HG03060 (cell line): ENCODE measurements around the gene PCDH7.

Experiments used
- ATAC-seq: cut with Tn5 transposase; IDR thresholded peaks from one replicate; pipeline ENCODE4 v1.9.1; 2021; ENCODE audit warnings: low read depth, moderate number of reproducible peaks; ENCODE audit not compliant: unreplicated experiment

Gene PCDH7, protein sequence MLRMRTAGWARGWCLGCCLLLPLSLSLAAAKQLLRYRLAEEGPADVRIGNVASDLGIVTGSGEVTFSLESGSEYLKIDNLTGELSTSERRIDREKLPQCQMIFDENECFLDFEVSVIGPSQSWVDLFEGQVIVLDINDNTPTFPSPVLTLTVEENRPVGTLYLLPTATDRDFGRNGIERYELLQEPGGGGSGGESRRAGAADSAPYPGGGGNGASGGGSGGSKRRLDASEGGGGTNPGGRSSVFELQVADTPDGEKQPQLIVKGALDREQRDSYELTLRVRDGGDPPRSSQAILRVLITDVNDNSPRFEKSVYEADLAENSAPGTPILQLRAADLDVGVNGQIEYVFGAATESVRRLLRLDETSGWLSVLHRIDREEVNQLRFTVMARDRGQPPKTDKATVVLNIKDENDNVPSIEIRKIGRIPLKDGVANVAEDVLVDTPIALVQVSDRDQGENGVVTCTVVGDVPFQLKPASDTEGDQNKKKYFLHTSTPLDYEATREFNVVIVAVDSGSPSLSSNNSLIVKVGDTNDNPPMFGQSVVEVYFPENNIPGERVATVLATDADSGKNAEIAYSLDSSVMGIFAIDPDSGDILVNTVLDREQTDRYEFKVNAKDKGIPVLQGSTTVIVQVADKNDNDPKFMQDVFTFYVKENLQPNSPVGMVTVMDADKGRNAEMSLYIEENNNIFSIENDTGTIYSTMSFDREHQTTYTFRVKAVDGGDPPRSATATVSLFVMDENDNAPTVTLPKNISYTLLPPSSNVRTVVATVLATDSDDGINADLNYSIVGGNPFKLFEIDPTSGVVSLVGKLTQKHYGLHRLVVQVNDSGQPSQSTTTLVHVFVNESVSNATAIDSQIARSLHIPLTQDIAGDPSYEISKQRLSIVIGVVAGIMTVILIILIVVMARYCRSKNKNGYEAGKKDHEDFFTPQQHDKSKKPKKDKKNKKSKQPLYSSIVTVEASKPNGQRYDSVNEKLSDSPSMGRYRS (N-terminal part only)

DNA sequence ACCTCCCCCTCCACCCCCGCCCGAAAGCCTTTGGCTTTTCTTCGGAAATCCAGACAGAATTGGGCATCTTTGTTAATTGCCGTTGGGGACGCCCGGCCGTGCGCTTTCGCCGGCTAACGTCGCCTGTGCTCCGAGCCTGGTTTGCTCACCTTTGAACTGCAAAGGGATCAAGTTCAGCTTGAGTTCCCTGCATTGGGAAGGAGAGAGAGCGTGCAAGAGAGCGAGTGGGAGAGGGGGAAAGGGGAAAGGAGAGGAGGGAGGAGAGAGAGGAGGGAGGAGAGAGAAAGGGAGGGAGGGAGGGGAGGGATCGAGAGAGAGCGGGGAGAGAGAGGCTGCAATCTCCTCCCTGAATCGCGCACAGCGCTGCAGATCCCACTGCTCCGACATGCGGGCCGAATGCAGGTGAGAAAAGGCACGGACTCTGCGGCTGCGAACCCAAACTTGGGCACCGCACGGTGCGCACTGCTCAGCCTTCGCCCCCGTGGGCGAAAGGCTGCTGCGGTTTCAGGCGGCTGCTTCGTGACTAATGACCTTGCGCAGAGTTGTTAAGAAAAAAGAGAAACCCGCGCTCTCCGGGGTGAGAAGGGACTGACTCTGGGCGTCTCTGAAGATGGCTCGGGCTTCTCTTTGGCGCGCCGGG is at the start of gene PCDH7:
TSS of gene PCDH7 (plus strand) at position 349 of the 640 bp plus-strand sequence. CDS start 1,054 bp downstream, outside the sequence.
- no peak for ATAC-seq

DNA sequence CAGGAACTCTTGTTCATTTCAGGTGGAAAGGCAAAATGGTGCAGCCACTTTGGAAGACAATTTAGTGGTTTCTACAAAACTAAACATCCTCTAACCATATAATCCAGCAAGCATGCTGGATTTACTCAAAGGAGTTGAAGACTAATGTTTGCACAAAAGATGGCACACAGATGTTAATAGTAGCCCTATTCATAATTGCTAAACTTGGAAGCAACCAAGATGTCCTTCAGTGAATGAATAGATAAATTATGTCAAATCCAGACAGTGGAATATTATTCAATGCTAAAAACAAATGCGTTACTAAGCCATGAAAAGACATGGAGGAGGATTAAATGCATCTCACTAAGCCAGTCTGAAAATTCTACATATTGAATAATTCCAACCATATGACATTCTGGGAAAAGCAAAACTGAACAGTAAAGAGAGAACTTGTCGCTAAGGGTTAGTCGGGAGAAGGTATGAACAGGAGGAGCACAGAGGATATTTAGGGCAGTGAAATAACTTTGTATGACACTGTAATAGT is 48.2 kb upstream of the PCDH7 start:
- no peak for ATAC-seq

DNA sequence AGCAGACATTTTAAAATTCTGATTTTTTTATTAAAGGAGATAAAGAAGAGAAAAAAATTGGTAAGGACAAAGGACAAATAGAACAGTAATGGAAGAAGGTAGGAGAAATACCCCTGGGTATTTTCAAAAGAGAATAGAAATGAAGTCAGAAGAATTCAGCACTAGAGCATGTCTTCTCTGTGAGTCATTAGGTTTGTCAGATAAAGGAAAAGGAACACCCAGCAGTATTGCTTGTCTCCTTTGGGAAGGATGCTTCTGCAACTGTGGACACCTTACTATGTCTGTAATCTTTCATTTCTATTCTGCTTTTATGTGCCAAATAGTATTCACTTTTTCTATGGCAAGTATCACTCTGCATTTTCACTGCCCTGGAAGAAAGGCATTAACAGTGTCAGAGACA is 24.0 kb upstream of the PCDH7 start:
- no peak for ATAC-seq

DNA sequence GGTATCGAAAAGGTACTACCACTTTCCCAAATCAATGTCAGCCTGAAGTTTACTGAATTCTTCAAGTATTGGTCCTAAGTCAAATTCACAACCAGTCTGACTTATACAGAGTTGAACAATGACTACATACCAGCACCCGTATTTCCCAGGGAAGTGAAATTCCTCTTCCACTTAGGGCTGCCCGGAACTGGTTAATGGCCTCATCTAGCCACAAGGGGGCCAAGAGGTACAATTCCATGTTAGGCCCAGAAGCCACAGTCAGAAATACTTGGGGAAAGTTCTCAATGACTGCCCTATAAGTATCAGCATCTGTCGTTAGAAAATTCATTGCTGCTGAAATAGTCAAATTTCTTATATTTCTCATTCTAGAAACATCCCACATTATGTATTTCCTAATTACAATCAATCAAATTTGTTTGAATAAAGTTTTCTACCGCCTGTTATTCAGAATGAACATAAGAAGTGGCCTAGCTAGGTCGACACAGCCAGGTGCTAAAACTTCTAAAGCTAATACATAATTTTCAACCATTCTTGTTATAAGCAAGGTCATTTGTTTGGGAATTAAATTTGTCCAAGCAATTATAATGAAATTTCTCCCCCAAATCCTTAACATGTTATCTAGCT is 5.6 kb upstream of the PCDH7 start:
- no peak for ATAC-seq

DNA sequence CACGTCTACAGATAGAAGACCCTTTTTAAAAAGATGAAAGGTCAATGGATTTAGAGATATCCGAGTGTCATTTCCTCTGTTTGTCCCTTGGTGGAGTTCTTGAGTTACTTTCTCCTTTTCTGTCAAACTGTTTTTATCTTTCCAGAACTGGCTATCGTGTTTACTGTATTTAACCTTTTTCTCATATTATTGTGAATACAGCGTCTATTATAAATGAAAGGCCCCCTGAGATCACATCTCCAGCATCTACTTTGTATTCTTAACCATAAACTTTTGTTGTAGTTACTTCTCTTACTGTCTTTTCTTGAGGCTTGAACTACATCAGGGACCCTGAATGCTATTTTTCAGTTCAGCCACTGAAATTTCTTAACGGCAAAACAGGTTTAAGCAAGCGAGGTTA is 4.0 kb upstream of the PCDH7 start:
- ATAC-seq, result no peak

DNA sequence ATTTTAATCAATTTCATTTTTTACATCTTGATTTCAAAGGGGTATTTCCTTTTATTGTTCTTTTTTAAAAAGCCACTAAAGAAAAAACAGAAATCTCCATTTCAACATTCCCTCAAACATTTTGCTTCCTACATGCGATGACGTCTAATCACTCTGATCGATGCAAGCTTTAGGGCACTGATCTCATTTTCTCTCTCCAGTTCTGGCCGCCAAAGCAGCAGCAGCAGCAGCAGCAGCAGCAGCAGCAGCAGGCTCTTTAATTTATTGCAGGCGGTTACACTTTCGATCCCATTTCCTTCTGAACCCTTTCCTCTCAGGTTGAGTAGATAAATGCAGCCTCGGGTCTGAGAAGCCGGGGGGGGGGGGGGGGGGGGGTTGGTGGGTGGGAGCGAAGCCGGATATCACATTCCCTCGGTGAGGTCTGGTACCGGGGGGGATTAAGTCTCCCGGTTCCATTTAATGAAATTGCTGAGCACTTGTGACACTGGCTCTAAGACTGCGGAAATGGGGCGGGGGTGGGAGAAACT is 3.4 kb upstream of the PCDH7 start:
- no peak for ATAC-seq

DNA sequence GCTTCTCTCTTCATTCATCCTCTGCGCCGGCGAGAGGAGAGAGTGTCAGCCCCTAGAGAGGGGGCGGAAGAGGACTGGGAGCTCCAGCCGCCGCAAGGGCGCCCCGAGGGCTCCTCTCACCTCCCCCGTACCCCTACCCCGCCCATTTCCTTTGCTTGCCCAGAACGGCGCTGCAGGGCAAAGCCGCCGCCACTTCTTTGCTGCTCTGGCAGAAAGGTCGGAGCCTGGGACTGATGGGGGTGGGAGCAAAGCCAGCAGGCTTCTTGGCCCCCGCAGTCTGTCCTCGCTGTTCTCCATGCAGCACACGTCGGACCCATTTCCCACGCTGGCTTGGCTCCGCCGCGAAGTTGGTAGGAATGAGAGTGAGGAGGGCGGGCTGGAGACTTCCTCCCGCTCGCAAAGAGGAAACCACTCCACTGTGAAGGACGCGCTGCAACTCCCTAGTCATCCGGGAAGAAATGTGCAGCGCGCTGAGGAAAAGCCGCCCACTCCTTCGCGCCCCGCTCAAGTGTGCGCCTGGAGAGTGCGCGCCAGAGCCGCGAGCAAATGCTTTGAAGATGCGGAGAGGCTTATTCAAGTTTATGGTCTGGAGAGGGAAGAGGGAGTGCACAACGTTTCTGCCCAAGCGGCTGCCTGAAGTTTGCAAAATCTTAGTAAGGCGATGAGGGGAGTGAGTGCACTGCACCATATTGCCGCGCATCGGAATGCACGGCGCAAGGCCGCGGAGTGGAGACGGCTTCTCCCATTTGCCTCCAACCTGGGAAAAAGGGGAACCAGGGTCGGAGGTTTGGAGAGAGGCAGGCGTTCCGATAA is 2.8 kb upstream of the PCDH7 start:
- ATAC-seq, result no peak

DNA sequence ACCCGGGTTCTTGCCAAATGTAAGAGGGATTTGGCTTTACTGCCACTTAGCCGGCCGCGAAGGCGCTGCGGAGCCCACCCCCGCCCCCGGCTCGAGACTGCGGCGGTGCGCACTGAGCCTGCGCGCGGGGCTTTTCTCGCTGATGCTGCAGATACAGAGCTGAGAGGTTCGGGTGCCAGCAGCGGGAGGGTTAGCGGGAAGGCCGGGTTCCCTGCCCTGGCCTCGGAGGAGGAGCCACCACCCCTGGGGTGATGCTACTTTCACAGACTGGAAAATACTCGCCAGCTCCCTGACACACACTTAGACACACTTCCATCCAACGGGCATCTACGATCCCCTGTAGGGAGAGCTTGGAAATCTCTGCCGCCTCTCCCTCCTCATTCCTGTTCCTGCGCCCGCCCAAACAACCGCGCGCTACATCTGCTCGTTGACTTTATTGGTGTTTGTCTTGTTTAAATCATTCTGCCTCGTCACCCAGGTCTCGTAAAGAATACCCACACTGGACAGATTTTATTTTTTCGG is 2.1 kb upstream of the PCDH7 start:
- ATAC-seq, result no peak

DNA sequence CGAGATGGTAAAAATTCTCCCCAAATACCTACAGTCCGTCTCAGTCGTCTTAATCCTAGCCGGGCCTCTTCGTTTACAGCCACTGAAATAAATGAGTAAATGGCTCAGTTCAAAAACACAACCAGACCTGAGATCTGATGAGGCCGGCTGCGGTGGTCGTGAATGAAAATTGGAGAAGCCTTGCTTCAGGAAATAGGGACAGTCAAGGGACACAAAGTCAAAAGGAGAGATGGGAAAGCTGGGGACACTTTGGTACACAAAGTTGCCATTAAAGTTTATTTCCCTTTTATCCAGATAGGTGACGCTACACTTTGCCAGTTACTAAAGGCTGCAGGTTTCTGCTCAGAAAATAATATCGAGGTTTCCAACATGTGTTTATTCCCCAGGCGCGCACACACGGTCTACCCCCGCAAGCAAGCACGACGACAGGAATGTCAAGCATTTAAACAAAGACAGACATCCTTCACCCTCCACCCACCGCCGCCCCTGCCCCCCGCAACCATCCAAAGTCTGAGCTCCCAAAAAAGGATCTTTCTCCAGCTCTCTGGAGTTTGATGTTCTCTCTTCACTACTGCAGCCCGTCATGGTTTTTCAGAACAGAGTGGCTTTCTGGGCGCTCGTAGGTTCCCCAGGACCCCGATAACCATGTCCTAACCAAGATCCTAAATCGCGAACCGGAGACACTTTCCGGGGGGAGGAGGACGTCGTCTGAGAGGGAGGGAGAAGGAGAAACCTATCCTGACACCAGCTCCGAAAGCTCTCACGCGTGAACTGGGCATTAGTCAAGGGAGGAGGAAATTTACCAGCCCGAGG is 1.3 kb upstream of the PCDH7 start:
- no peak for ATAC-seq

DNA sequence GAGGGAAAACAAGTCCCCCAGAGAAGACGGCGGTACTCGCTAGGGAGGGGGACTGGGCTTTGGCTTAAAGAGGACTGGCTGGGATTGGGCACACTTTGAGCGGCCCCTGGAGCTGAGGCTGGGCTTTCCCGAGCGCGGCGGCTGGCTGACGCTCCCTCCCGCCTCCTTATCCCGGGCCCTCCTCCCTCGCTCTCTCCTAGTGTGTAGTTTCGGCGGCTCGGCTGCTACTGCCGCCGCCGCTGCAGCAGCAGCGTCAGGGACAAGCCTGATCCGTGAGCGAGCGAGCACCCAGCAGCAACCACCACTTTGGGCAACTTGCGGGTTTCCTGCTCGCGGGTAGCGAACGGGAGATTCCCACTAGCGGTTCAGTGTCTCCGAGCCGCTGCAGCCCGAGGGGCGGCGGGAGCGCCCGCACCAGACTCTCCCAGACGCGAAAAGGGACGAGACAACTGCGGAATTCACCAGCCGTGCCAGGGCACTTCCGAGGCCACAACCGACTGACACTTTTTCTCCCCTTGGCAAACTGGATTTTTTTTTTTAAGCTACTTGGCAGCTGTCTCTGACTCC is 632 bp upstream of the PCDH7 start:
- no peak for ATAC-seq

DNA sequence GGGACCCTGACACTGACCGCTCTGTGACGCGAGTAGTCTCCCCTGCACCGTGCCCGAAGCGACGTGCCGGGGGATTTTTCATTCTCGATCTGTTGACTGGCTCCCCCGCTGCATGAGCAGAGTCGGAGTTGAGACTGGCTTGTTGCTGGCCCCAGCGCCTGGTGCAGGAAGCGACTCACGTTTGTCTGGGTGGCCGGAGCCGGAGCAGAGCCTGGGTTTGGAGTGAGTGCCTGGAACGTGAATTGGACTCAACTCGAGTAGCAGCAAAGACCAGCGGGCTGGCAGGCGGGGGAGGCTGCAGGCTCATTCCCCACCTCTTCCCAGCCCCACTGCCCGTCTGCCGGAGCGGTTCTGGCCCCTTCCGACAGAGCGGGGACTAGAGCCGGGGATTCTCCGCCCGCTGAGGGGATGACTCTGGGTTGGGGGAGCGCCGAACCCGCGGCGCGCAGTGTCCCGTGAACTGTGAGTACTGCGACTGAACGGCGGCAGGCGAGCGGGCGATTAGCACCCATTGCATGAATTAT is 554 bp downstream of the PCDH7 start:
- no peak for ATAC-seq

DNA sequence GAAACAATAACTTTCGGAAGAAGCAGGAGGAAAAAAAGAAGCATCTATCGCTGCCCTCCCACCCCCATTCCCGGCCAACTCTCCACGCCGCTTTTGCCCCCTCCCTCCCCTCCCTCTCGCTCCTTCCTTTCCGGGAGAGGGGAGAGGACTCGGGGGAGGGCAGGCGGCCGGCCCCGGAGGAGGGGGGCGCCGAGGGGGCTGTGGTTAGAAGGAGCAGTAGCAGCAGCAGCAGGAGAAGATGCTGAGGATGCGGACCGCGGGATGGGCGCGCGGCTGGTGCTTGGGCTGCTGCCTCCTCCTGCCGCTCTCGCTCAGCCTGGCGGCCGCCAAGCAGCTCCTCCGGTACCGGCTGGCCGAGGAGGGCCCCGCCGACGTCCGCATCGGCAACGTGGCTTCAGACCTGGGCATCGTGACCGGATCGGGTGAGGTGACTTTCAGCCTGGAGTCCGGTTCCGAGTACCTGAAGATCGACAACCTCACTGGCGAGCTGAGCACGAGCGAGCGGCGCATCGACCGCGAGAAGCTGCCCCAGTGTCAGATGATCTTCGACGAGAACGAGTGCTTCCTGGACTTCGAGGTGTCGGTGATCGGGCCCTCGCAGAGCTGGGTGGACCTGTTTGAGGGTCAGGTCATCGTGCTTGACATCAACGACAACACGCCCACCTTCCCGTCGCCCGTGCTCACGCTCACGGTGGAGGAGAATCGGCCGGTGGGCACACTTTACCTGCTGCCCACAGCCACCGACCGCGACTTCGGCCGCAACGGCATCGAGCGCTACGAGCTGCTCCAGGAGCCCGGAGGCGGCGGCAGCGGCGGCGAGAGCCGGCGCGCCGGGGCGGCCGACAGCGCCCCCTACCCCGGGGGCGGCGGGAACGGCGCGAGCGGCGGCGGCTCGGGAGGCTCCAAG is 1.3 kb downstream of the PCDH7 start:
- no peak for ATAC-seq

DNA sequence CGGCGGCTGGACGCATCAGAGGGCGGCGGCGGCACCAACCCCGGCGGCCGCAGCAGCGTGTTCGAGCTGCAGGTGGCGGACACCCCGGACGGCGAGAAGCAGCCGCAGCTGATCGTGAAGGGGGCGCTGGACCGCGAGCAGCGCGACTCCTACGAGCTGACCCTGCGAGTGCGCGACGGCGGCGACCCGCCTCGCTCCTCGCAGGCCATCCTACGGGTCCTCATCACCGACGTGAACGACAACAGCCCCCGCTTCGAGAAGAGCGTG is 1.9 kb downstream of the PCDH7 start:
- no peak for ATAC-seq

DNA sequence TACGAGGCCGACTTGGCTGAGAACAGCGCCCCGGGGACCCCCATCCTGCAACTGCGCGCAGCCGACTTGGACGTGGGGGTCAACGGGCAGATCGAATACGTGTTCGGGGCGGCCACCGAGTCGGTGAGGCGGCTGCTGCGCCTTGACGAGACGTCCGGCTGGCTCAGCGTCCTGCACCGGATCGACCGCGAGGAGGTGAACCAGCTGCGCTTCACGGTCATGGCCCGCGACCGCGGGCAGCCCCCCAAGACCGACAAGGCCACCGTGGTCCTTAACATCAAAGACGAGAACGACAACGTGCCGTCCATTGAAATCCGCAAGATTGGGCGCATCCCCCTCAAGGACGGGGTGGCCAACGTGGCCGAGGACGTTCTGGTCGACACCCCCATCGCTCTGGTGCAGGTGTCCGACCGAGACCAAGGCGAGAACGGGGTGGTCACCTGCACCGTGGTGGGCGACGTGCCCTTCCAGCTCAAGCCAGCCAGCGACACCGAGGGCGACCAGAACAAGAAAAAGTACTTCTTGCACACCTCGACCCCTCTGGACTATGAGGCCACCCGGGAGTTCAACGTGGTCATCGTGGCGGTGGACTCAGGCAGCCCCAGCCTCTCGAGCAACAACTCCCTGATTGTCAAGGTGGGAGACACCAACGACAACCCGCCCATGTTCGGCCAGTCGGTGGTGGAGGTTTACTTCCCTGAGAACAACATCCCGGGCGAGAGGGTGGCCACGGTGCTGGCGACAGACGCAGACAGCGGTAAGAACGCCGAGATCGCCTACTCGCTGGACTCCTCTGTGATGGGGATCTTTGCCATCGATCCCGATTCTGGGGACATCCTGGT is 2.4 kb downstream of the PCDH7 start:
- no peak for ATAC-seq

DNA sequence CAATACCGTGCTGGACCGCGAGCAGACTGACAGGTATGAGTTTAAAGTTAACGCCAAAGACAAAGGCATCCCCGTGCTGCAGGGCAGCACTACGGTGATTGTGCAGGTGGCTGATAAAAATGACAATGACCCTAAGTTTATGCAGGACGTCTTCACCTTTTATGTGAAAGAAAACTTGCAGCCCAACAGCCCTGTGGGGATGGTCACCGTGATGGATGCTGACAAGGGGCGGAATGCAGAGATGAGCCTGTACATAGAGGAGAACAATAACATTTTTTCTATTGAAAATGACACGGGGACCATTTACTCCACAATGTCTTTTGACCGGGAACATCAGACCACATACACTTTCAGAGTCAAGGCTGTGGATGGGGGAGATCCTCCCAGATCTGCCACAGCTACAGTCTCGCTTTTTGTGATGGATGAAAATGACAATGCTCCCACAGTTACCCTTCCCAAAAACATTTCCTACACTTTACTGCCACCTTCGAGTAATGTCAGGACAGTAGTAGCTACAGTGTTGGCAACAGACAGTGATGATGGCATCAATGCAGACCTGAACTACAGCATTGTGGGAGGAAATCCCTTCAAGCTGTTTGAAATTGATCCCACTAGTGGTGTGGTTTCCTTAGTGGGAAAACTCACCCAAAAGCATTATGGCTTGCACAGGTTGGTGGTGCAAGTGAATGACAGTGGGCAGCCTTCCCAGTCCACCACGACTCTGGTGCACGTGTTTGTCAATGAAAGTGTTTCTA is 3.2 kb downstream of the PCDH7 start:
- no peak for ATAC-seq
